GM18870 (cell line): Measurements from ENCODE around the gene FAM83C.

Source experiments
- ATAC-seq: cut with Tn5 transposase; IDR thresholded peaks from one replicate; pipeline ENCODE4 v1.9.1; 2021; ENCODE audit warnings: moderate library complexity; ENCODE audit not compliant: unreplicated experiment

Gene FAM83C

GRCh38 chr20:35284267-35284991 lies 7.8 kb downstream of the FAM83C start, which contains the start of gene EIF6:
Gene EIF6, minus strand, starts transcription at chr20:35284772. Its CDS starts 285 bp downstream, at chr20:35284487.
- no peak for ATAC-seq

GRCh38 chr20:35283441-35284266 lies 8.6 kb downstream of the FAM83C start:
- no peak for ATAC-seq

- ATAC-seq: no peak
Measured at GRCh38 chr20:35281506-35282101, 10.6 kb downstream of the FAM83C start.

- ATAC-seq: no peak
Measured at GRCh38 chr20:35280523-35280922, 11.7 kb downstream of the FAM83C start.

- no peak for ATAC-seq
Measured at GRCh38 chr20:35279533-35280174, 12.6 kb downstream of the FAM83C start.

- no peak for ATAC-seq
Measured at GRCh38 chr20:35279040-35279439, 13.2 kb downstream of the FAM83C start.

- ATAC-seq: peak; percentile 62
Measured at GRCh38 chr20:35277531-35278395, 14.5 kb downstream of the FAM83C start, which contains the start of gene MMP24OS. Gene MMP24OS, minus strand, starts transcription at chr20:35278122. Its CDS starts 193 bp downstream, at chr20:35277929.

- ATAC-seq: peak; percentile 16
Measured at GRCh38 chr20:35277127-35277526, 15.1 kb downstream of the FAM83C start.

GRCh38 chr20:35276408-35276807 lies 15.8 kb downstream of the FAM83C start:
- no peak for ATAC-seq

GRCh38 chr20:35275741-35276251 lies 16.4 kb downstream of the FAM83C start:
- no peak for ATAC-seq

GRCh38 chr20:35274172-35275092 lies 17.8 kb downstream of the FAM83C start:
- no peak for ATAC-seq

- ATAC-seq: no peak
Measured at GRCh38 chr20:35273449-35274171, 18.6 kb downstream of the FAM83C start.

GRCh38 chr20:35271904-35272303 lies 20.3 kb downstream of the FAM83C start:
- no peak for ATAC-seq

- ATAC-seq: no peak
Measured at GRCh38 chr20:35271073-35271882, 20.9 kb downstream of the FAM83C start.

- ATAC-seq: no peak
Measured at GRCh38 chr20:35270021-35270902, 22.0 kb downstream of the FAM83C start.

- no peak for ATAC-seq
Measured at GRCh38 chr20:35269055-35269781, 23.0 kb downstream of the FAM83C start.
